Measurements from ENCODE around the gene ANTXRL.

DNA sequence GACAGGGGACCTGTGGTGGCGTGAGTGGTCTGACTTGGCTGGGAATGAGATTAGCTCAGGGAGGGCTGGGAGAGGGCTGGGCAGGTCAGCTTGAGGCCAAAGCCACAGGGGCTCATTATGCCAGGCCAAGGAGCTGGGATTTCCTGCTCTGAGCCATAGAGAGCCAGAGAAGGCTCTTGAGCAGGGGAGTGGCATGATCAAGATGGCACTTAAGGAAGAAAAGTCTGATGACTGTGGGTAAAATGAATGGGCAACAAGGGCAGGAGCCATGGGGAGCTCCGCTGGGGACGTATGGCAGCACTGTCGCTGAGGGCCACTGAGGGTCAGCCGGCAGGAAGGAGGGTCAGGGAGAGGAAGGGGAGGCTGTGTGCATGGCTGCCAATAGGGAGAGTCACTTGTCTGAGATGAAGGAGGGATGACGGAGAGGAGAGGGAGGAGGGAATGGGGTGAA, 5.8 kb downstream of the ANTXRL start:
- TF ChIP-seq CTCF (IDR thresholded peaks at IDR 0.05; ENCODE audit: poor library complexity), result no peak
- TF ChIP-seq EZH2phosphoT487 (IDR thresholded peaks at IDR 0.05; ENCODE audit: low read depth, severe bottlenecking, unreplicated experiment), result no peak
- no peak for TF ChIP-seq EZH2 (IDR thresholded peaks at IDR 0.05; ENCODE audit: borderline replicate concordance)
